ENCODE data around the gene KCNN2. TPM values are rescaled to one million over a fixed set of nuclear protein-coding genes. Genes with fewer than 3 reads are reported as not detected.

Gene KCNN2
- total RNA-seq, 2 donors from 2014 or later, result 4.6 to 9.6 TPM

- H3K9me3 ChIP-seq, result no peaks in the 10 kb centered on the region
- H3K4me1 ChIP-seq, result no peaks in the 10 kb centered on the region
- WGBS, 2 donors, result 79 to 81% methylated on average over 3 of the region's 3 CpGs
- intact Hi-C loops (cut with DNase I), result no loop called here
- ATAC-seq, result no peak
- H3K4me3 ChIP-seq, result no peak overlapping the region
- no peaks in the 10 kb centered on the region for H3K27me3 ChIP-seq
- TF ChIP-seq POLR2A (IDR thresholded peaks at IDR 0.05) (no peak), CTCF (IDR thresholded peaks at IDR 0.05) (no peak)
- DNase-seq, result no peak
- H3K27ac ChIP-seq, result no peak overlapping the region
- no peaks in the 10 kb centered on the region for H3K36me3 ChIP-seq (replicated peaks in 1 of 2; ENCODE audit: insufficient read depth in 1 of 2, low read depth in 2 of 2)
Observed at GRCh38 chr5:114339108-114339507, 22.8 kb upstream of the KCNN2 start.

- ATAC-seq, result no peak
- no peak for TF ChIP-seq POLR2A (IDR thresholded peaks at IDR 0.05)
- TF ChIP-seq CTCF (IDR thresholded peaks at IDR 0.05), result no peak
- no peak overlapping the region for H3K4me3 ChIP-seq
- H3K9me3 ChIP-seq, result no peaks in the 10 kb centered on the region
- DNase-seq, result no peak
- no peak overlapping the region for H3K27ac ChIP-seq
- H3K4me1 ChIP-seq, result no peaks in the 10 kb centered on the region
- no peaks in the 10 kb centered on the region for H3K27me3 ChIP-seq
- intact Hi-C loops (cut with DNase I), result no loop called here
- no peaks in the 10 kb centered on the region for H3K36me3 ChIP-seq (replicated peaks in 1 of 2; ENCODE audit: insufficient read depth in 1 of 2, low read depth in 2 of 2)
- 79 to 84% methylated on average over 4 of the region's 4 CpGs for WGBS, 2 donors
Observed at GRCh38 chr5:114346181-114346580, 15.7 kb upstream of the KCNN2 start.

DNA sequence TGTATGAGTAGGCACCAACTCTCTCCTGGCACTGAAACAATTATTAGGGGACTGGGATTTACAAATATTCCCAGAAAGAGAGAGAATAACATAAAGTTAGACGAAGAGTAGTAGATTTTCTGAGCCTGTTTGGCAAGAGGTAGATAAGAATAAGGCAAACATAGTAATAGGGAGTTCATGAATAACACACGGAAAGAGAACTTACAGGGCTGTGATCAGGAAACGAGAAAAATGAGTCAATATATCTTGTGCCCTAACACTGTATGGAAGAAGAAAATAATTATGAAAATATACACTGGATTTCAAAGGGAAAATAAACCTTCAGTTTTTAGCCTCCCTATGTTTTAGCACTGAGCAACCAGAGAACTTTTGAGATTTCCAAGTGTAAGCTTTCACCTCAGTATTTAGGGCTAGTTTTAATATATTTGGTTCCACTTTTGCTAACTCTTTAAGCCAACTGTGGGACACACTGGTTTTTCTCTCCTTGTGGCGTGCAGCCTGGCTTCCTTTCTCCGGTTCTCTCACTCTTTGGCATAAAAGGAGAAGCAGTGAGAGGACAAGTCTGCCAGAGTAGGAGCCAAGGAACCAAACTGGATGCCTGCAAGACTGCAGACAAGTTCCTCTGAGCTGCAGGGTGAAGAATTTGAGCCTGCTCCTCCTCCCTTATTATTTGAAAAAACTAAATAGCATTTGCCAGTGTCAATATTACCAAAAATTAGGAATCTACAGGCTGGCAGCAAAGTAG, 6.6 kb upstream of the KCNN2 start:
- TF ChIP-seq POLR2A (IDR thresholded peaks at IDR 0.05) (no peak), CTCF (IDR thresholded peaks at IDR 0.05) (no peak)
- Histone ChIP-seq H3K36me3 (replicated peaks in 1 of 2; ENCODE audit: insufficient read depth in 1 of 2, low read depth in 2 of 2) (no peaks in the 10 kb centered on the region), H3K4me3 (no peak overlapping the region), H3K4me1 (no peaks in the 10 kb centered on the region), H3K27me3 (no peaks in the 10 kb centered on the region), H3K9me3 (no peaks in the 10 kb centered on the region), H3K27ac (no peak overlapping the region)
- intact Hi-C loops (cut with DNase I), result no loop called here
- ATAC-seq (no peak), DNase-seq (no peak)
- 30 to 43% methylated on average over 5 of the region's 5 CpGs for WGBS, 2 donors

DNA sequence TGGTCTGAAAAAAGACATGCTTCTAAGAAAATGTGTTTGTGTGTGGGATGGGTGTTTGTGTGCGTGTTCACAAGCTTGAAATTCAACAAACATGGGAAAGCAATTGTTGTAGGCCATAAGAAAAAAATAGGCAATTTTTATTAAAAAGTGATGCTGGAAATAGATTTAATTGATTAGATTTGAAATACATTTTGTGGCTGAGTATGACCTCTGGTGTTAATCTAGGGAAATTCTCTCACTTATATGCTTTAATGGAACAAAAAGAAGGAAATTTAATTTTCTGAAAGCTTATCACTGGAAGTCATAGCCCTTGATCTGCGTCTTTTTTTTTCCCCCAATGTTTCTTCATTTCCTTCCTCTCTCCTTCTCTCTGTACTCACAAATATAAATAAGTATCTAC, 3.5 kb upstream of the KCNN2 start:
- WGBS, 2 donors, result 58 to 70% methylated on average over 2 of the region's 2 CpGs
- Histone ChIP-seq H3K9me3 (no peaks in the 10 kb centered on the region), H3K27me3 (no peaks in the 10 kb centered on the region), H3K27ac (no peak overlapping the region), H3K36me3 (replicated peaks in 1 of 2; ENCODE audit: insufficient read depth in 1 of 2, low read depth in 2 of 2) (no peaks in the 10 kb centered on the region), H3K4me3 (no peak overlapping the region), H3K4me1 (peaks cover 10% of the 10 kb centered on the region)
- no peak for ATAC-seq
- TF ChIP-seq POLR2A (IDR thresholded peaks at IDR 0.05) (no peak), CTCF (IDR thresholded peaks at IDR 0.05) (peak in 3 of 7 experiments; percentile 15 to 19 (median 17))
- DNase-seq, result no peak
- intact Hi-C loops (cut with DNase I), result no loop called here

GRCh38 chr5:114360357-114360756, 1.5 kb upstream of the KCNN2 start:
- Histone ChIP-seq H3K4me3 (peak overlapping the region in 1 of 2 donors; percentile 81), H3K27me3 (no peaks in the 10 kb centered on the region), H3K4me1 (peaks cover 23% of the 10 kb centered on the region), H3K9me3 (no peaks in the 10 kb centered on the region), H3K36me3 (replicated peaks in 1 of 2; ENCODE audit: insufficient read depth in 1 of 2, low read depth in 2 of 2) (no peaks in the 10 kb centered on the region), H3K27ac (peak overlapping the region in 1 of 4 donors; percentile 89)
- DNase-seq, result no peak
- TF ChIP-seq POLR2A (IDR thresholded peaks at IDR 0.05) (no peak), CTCF (IDR thresholded peaks at IDR 0.05) (no peak)
- intact Hi-C loops (cut with DNase I), result no loop called here
- WGBS, 2 donors, result 15 to 17% methylated on average over 5 of the region's 5 CpGs
- ATAC-seq, result no peak
